NCI-H82 (cell line): ENCODE results near the gene THRA.
A peak's percentile ranks its signal among the peaks of the same experiment; 100 is the strongest.

Source experiments
- DNase-seq: peaks from one replicate; lab custom pipeline; 2025; lab: John Stamatoyannopoulos, UW

THRA gene, protein sequence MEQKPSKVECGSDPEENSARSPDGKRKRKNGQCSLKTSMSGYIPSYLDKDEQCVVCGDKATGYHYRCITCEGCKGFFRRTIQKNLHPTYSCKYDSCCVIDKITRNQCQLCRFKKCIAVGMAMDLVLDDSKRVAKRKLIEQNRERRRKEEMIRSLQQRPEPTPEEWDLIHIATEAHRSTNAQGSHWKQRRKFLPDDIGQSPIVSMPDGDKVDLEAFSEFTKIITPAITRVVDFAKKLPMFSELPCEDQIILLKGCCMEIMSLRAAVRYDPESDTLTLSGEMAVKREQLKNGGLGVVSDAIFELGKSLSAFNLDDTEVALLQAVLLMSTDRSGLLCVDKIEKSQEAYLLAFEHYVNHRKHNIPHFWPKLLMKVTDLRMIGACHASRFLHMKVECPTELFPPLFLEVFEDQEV

DNA sequence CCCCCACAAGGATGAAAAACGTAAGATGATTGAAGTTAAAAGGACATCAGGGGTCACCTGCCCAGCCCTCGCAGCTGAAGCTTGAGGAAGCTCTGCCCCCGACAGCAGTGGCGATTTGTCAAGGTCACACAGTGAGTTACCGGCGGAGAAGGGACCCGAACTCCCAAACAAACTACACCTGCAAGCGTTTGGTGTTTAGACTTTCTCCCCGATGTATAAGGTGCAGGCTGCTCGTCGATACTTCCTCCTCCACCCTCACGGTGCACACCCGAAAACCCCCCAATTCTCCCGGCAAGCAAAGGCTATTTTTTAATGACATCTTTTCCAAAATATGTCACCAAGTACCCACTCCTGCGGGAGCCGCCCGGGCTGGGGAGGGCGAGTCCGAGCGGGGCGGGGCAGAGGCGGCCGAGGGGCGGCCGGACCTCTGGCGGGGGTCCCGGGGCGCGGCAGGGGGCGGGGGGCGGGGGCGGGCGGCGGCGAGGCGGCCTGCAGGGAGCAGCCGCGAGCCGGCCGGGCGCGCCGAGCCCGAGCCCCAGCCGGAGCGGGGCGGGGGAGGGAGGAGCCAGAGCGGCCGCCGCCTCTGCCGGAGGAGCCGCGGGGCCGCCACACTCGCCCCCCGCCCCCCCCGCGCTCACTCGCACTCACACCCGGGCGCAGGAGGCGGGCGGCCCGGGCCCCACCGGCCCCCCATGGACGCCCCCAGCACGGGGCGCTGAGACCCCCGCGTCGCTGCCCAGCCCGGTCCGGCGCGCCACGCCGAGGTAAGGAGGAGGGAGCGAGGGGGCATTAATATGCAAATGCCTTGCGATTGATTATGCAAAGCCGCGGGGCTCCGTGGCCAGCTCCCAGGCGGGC is at the start of gene THRA:
THRA (plus strand) TSS at position 637 of the 858 bp plus-strand sequence. CDS start 11,524 bp downstream, outside the sequence.
- peak; percentile 84 for DNase-seq

DNA sequence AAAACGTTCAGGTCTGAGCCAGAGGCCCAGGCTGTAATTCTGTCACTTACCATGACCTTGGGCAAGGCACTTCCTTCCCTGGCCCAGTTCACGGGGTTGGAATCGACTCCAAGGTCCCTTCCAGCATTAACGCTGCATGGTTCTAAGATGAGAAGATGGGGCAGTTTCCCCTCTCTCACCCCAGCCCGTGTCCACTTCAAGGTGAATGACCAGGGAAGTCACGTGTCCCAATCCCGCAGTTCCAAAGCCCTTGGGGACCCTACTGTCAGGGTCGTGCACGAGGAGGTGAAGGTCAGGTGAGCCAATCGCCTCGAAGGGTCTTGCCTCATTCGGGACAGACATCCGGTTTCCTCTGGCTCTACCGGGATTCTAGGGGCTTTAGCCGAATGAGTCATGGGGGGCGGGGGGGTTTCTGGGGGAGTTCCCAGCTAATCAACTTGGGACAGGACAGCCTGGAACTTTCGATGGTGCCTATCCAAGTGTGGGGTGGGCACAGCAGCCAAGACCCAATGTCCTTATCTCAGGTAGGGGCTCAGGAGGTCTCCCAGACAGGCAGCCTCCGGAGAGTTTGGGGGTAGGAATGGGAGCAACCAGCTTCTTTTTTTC is 48.3 kb upstream of the THRA start:
- no peak for DNase-seq

DNA sequence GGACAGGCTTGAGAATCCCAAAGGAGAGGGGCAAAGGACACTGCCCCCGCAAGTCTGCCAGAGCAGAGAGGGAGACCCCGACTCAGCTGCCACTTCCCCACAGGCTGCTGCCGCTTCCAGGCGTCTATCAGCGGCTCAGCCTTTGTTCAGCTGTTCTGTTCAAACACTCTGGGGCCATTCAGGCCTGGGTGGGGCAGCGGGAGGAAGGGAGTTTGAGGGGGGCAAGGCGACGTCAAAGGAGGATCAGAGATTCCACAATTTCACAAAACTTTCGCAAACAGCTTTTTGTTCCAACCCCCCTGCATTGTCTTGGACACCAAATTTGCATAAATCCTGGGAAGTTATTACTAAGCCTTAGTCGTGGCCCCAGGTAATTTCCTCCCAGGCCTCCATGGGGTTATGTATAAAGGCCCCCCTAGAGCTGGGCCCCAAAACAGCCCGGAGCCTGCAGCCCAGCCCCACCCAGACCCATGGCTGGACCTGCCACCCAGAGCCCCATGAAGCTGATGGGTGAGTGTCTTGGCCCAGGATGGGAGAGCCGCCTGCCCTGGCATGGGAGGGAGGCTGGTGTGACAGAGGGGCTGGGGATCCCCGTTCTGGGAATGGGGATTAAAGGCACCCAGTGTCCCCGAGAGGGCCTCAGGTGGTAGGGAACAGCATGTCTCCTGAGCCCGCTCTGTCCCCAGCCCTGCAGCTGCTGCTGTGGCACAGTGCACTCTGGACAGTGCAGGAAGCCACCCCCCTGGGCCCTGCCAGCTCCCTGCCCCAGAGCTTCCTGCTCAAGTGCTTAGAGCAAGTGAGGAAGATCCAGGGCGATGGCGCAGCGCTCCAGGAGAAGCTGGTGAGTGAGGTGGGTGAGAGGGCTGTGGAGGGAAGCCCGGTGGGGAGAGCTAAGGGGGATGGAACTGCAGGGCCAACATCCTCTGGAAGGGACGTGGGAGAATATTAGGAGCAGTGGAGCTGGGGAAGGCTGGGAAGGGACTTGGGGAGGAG is 47.5 kb upstream of the THRA start, which contains the start of gene CSF3:
CSF3 (plus strand) TSS at position 436 of the 993 bp plus-strand sequence; CDS start at position 471, 35 bp downstream.
- no peak for DNase-seq

DNA sequence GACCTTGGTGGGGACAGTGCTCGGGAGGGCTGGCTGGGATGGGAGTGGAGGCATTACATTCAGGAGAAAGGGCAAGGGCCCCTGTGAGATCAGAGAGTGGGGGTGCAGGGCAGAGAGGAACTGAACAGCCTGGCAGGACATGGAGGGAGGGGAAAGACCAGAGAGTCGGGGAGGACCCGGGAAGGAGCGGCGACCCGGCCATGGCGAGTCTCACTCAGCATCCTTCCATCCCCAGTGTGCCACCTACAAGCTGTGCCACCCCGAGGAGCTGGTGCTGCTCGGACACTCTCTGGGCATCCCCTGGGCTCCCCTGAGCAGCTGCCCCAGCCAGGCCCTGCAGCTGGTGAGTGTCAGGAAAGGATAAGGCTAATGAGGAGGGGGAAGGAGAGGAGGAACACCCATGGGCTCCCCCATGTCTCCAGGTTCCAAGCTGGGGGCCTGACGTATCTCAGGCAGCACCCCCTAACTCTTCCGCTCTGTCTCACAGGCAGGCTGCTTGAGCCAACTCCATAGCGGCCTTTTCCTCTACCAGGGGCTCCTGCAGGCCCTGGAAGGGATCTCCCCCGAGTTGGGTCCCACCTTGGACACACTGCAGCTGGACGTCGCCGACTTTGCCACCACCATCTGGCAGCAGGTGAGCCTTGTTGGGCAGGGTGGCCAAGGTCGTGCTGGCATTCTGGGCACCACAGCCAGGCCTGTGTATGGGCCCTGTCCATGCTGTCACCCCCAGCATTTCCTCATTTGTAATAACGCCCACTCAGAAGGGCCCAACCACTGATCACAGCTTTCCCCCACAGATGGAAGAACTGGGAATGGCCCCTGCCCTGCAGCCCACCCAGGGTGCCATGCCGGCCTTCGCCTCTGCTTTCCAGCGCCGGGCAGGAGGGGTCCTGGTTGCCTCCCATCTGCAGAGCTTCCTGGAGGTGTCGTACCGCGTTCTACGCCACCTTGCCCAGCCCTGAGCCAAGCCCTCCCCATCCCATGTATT is 46.5 kb upstream of the THRA start:
- DNase-seq, result no peak

DNA sequence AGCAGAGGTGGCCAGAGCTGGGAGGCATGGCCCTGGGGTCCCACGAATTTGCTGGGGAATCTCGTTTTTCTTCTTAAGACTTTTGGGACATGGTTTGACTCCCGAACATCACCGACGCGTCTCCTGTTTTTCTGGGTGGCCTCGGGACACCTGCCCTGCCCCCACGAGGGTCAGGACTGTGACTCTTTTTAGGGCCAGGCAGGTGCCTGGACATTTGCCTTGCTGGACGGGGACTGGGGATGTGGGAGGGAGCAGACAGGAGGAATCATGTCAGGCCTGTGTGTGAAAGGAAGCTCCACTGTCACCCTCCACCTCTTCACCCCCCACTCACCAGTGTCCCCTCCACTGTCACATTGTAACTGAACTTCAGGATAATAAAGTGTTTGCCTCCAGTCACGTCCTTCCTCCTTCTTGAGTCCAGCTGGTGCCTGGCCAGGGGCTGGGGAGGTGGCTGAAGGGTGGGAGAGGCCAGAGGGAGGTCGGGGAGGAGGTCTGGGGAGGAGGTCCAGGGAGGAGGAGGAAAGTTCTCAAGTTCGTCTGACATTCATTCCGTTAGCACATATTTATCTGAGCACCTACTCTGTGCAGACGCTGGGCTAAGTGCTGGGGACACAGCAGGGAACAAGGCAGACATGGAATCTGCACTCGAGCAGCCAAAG is 45.2 kb upstream of the THRA start:
- no peak for DNase-seq

DNA sequence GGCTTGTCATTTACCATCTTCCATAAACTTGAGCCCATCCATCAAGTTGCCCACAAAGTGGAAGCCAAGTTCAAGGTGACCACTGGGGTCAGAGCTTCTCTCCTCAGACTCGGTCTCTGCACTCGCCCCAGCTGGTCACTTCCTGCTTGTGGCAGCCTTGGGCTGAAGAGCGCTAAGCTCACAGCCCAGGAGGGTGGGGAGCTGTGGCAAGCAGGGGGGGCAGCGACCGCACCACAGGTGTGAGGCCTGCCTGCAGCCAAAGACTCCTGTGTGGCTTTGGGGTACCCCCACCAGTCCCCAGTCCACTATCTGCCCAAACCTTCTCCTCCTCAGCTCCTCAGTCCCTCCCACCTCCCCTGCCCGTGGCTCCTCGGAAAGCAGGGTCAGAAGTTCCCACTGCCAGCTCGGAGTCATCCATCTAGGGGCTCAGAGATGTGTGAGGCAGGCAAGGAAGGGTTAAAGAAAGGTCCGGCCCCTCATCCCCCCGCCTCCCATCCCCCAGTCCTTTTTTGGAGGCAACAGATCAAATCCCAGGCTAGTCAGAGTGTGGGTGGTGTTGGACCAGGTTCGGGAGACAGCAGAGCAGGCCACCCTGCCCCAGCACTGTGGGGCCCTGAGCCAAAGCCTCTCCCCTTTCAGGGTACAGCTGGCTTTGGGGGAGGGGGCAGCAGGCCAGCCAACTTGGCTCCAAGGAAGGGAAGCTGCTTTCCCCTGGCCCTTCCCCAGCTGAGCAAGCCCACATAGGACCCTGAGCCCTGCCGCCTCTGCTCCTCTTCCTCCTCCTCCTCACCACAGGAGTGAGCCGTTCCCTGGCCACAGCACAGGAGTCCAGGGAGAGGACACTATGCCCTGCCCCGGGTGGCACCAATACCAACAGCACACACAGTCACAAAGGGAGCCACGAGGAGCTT is 44.3 kb upstream of the THRA start:
- DNase-seq, result no peak

DNA sequence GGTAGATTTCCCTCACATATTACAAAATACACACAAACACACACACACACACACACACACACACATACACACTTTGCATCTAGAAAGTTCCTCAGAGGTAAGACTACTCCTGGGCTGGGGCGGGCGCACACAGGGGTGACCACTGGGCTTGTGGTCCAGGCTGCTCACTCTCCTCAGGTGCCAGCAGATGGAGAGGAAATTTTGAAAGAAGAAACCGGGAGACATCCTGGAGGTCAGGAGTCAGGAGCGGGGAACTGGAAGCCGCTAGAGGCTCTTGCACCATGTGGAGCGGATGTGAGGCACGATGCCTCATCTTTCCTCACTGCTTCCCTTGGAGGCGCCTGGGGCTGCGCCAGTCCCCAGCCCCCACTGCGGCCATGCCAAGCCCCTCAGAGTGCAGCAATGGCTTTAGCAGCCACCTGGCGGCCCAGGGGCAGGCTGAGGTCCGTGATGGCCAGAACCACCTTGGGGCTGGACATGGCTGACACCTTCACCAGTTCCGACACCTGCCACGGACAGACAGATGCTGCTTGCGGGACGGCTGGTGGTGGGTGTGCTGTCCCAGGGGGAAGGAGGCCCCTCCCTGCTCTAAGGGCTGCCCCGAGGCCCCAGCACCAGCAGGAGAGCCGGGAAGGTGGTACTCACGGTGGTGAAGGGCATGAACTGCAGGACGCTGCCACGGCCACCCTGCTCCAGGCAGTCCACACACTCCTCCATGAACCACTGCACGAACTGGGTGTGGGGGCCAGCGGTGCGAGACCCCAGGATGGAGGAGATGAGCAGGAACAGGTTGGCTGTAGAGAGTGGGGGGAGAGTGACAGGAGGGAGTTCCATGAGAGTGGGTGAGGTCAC is 43.4 kb upstream of the THRA start:
- DNase-seq, result no peak

DNA sequence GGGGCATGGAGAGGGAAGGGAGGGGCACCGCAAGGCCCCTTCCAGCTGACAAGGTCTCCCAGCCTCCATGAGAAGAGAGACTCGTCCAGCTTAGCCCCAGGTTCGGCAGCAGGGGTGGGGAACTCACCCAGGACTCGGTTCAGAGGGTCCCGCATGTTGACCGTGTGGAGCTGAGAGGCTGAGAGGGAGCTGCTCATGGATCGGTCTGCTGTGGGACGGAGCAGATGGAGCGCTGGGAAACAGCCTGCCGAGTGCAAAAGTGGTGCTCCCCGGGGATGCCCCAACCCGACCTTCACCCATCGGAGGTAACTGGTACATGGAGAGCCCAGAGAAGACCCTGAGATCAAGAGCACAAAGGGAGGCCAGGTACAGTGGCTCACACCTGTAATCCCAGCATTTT is 42.6 kb upstream of the THRA start:
- DNase-seq, result no peak

DNA sequence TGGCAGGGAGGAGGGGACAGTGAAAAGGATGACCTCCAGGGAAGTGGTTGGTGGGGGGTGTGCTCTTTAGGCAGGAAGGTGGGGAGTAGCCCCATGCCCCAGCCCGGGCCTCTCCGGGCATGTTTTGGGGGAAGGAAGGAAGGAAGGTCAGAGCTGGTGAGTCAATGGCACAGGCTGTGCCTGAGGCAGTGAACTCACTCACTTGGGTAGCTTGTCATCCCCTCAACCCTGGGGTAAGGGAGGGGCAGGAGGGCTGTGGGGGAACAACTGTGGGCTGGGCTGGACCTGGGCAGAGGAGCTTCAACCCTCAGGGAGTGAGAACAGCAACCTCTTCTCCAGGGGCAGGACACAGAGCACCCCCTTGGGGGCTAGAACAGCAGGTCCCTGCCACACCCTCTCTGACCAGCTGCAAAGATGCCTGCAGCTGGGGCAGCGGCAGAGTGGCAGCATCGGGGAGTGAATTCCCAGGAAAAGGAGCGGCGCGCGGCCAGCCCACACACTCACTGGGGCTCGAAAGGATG is 41.3 kb upstream of the THRA start:
- no peak for DNase-seq

DNA sequence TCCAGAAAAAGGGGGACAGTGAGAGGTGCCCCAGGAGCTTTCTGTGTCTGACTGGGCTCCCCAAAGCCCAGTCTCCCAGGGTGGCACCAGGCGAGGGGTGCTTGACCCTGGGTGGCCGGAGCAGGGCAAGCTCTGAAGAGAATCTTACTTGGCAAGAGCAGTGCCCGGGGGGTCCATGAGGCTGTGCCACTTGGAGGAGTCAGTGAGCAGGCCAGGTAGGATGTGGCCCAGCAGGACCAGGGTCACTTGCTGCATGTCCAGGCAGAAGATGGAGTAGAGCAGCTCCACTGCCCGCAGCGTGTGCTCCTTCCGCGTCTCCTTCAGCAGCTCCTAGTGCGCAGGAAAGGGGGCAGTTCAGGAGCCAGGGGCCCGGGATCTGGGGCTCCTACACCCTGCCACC is 40.3 kb upstream of the THRA start:
- DNase-seq, result no peak

DNA sequence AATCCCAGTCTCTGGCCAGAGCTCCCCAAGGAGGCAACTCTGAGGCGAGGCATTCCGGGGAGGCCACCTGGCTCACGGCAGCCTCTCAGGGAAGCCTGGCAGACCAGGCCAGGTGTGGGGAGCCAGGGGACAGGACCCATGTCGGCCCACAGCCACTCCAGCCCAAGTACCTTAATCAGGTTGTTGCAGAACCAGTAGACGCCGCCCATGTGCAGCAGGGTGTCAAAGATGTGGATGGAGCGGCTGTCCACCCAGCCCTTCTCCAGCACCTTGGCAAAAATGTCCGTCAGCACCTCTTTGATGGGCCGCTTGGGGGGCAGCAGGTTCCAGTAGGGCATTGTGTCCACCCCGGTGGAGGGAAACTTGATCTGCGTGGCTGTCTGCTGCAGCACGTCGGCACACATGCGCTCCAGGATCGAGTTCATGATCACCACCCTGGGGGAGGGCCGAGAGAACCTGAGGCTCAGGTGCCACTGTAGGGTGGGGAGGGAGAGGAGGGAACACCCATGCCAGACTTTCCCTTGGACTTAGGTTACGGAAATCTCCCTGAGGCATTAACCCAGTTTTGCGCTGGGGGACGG is 39.7 kb upstream of the THRA start:
- DNase-seq, result no peak

DNA sequence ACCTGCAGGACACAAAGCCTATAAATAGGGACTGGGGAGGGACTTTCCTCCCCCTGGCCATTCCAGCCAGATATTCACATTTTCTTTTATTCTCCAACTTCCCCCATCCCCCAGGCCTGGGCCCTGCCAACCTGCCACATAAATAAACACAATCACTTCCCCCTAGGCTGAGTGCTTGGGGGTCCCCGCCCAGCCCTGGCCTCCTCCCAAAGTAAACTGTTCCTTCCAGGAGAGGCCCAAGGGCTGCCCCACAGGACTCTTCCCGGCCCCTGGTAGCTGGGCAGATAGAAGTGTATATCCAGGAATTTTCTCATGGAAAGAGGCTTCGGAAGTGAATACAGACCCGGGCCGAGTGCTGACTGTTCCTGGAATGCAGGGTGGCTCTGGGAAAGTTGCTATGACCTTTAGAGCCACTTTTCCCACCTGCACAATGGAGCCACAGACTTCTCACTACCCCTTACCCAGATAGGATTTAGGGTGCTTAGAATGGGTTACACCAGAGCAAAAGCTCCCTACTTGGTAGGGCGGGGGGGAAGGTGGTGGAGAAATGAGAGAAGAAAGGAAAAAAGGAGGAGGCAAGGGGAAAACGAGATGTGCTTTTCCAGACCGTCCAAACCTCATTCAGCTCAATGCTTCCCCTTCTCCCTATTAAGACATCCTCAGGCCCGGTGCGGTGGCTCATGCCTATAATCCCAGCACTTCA is 39.0 kb upstream of the THRA start:
- DNase-seq, result no peak

DNA sequence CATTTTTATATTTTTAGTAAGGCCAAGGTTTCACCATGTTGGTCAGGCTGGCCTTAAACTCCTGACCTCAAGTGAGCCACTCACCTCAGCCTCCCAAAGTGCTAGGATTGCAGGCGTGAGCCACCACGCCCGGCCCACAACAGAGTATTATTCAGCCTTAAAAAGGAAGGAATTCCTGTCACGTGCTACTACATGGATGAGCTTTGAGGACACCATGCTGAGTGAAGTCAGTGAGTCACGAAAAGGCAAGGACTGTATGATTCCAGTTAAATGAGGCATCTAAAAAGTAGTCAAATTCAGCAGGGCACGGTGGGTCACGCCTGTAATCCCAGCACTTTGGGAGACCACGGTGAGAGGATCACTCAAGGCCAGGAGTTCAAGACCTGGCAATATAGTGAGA is 37.9 kb upstream of the THRA start:
- no peak for DNase-seq

DNA sequence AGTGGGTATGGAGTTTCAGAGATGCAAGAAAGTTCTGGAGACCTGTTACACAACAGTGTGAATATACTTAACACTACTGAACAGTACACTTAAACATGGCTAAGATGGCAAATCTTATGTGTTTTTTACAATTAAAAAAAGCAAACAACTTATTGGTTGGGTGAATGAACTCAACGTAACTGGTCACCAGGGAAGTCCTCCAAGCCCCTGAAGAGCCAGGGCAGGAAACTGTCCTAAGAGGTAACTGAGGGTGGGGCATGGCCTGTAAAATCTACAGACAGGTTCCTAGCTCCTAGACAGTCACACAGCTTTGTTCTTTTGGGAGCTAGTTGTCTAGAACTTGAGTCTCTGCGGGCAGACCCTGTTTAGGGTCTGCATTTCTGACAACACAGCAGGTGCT is 37.2 kb upstream of the THRA start:
- DNase-seq, result no peak

DNA sequence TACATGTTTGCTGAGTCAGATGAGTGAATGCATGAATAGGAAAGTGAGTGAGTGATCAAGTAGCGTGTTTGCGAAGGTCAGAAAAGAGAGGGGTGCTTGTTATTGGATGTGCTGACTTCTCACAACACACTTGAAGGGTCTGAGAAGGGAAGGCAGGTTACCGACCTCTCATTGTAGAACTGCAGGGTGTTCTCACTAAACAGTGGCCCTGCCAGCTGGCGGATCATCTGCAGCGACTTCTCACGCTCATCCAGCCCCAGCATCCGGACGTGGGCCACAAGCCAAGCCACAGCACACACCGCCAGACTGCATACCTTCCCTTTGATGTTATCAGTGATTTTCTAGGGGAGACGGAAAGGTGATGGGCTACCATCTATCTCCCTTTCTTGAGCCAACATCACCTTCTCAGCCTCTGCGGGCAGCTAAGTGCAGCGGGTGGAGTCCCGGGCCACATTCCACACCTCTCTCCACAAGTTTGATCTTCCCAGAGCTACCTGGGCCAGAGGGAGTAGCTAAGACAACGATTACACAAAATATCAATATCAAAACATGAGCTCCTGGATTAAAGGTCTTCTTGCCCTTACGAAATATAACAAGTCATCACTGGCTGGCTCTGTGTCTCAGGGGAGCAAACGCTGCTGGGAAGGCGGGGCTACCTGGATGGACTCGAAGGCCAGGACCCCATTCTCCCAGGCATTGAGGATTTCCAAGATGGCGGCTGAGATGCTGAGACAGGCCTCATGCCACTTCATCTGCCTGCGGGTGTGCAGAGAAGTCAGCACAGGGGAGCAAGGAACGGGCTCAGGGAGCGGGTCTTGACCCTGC is 36.6 kb upstream of the THRA start:
- no peak for DNase-seq
